GM18870 (cell line): Measurements from ENCODE around the gene IFITM10.

ENCODE experiments used
- ATAC-seq: cut with Tn5 transposase; IDR thresholded peaks from one replicate; pipeline ENCODE4 v1.9.1; 2021; ENCODE audit warnings: moderate library complexity; ENCODE audit not compliant: unreplicated experiment

The IFITM10 gene

DNA sequence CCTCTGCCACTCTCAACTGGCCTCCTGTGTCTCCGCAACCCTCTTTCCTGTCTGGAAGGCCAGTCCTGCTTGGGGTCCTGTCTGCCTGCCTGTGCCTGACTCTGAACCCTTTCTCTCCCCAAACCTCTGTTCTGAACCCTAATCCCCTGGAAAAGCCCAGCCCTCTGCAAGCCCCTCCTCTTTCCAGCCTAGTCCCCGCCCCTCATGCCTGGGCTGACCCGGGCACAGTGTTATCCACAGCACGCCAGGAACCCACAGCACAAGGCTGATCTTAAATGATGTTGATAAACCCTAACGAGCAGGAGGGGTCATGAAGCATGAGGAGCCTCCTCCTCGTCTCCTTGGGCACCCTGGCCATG, at the start of gene IFITM10:
Gene IFITM10, minus strand, starts transcription at position 115 of the 359 bp plus-strand sequence. CDS start 153 bp downstream, outside the sequence.
- no peak for ATAC-seq

DNA sequence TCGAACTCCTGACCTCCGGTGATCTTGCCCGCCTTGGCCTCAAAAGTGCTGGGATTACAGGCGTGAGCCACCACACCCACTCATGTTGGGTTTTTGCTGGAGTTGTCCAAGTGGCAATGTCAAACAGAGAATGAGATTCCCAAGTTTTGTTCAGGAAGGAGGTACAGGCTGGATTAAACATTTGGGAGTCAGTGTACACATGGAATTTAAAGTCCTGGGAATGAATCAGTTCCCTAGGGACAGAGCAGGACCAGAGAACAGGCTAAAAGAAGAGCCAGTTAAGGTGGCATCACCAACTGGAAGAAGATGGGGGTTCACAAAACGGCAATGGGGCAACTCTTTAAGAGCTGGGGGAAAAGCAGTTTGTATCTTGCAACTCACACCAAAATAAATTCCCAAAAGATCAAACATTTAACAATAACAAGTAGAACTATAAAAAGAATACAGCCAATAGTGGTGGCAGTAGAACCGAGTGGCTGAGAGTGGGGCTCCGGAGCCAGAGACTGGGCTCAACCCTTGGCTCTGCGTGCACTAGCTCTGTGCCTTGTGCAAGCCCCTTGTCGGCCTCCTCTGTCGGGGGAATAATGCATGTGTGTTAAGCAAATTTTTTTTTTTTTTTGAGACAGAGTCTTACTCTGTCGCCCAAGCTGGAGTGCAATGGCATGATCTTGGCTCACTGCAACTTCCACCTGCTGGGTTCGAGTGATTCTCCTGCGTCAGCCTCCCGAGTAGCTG, 47.2 kb upstream of the IFITM10 start:
- no peak for ATAC-seq

DNA sequence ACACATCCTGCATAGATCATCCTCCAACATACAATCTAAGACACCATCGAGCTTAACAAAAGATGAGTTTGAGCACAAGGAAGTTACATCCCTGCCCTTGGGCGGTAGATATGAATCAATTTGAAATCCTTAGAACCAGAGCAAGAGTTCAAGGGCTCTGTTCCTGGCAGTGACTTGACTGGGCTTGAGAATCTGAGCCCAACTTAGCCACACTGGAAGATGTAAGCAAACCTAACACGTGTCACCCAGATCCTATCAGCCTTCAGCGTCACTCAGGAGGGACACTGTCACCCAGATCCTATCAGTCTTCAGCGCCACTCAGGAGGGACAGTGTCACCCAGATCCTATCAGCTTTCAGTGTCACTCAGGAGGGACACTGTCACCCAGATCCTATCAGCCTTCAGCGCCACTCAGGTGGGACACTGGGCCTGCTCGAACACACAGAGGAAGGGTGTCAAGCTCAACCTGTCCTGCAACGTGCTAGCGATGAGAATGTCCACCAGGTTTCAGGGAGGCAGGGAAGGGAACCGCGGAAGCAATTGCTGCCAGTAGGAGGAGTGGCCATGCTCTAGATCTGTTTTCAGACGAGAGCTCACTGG, 46.1 kb upstream of the IFITM10 start:
- ATAC-seq: no peak

DNA sequence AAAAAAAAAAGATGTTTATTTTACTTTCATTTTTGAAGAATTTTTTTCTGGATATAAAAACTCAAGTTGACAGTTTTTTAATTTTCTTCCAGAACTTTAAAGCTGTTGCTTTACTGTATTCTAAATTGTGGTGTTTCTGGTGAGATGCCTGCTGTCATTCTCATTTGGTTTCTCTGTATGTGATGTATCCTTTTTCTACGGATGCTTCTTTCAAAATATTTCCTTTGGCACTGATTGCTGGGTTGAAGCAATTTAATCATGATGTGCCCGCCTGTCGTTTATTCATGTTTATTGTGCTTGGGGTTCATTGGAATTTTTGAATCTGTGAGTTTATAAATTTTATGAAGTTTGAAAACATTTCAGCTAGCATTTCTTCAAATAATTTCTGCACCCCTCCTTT, 42.7 kb upstream of the IFITM10 start:
- no peak for ATAC-seq

DNA sequence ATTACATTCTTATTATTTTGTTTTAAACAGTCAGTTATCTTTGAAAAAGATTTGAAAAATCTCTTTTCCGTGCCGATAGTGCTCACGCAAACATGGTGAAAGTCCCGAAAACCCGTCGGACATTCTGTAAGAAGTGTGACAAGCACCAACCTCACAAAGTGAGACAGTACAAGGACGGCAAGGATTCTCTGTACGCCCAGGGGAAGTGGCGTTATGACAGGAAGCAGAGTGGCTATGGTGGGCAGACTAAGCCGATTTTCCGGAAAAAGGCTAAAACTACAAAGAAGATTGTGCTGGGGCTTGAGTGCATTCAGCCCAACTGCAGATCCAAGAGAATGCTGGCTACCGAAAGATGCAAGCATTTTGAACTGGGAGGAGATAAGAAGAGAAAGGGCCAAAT, 42.1 kb upstream of the IFITM10 start:
- ATAC-seq: no peak

DNA sequence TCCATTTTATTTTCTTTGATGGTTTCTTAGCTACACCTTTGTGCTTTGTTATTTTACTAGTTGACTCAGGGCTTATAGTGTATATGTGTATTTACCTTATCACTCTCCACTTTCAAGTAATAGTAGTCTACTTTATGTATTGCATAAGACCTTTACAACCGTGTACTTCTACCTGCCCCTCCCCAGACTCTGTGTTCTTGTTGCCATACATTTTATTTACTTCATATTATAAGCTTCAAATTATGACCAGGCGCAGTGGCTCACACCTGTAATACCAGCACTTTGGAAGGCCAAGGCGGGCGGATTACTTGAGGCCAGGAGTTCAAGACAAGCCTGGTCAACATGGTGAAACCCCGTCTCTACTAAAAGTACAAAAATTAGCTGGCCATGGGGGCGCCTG, 41.5 kb upstream of the IFITM10 start:
- ATAC-seq: no peak

DNA sequence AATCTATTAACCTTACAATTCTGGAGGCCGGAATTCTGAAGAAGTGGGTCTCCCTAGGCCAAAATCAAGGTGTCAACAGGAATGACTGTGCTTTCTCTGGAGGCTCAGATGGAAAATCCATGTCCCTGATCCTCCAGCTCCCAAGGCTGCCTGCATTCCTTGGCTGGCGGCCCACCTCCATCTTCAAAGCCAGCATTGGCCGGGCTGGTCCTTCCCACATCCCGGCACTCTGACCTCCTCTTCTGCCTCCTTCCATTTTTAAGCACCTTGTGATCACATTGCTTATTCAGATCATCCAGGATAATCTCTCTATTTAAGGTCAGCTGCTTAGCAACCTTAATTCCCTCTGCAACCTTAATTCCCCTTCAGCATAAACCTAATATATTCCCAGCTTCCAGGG, 36.1 kb upstream of the IFITM10 start:
- ATAC-seq: no peak

DNA sequence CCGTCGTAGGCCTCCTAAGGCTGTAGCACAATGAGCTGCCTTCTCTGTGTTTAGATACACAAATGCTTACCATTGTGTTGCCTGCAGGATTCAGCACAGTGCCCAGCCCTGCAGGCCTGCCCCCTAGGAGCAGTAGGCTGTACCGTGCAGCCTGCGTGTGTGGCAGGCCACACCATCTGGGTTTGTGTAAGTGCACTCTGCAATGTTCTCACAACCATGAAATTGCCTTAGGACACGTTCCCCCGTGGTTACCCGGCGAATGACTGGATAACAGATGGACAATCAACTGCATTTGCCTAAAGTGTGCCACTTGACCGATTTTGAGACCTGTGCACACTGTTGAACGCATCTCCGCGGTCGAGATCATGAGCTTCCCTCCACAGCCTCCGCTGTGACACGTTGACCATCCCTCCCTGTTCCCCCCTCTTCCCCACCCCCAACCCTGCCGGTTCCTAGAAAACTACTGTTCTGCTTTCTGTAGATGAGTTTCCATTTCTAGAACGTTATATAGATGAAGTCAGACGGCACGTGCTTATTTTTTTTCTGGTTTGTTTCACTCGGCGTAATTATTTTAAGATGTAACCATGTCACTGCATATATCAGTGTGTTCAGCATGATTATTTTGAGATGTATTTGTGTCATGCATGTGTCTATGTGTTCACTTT, 35.5 kb upstream of the IFITM10 start:
- no peak for ATAC-seq

DNA sequence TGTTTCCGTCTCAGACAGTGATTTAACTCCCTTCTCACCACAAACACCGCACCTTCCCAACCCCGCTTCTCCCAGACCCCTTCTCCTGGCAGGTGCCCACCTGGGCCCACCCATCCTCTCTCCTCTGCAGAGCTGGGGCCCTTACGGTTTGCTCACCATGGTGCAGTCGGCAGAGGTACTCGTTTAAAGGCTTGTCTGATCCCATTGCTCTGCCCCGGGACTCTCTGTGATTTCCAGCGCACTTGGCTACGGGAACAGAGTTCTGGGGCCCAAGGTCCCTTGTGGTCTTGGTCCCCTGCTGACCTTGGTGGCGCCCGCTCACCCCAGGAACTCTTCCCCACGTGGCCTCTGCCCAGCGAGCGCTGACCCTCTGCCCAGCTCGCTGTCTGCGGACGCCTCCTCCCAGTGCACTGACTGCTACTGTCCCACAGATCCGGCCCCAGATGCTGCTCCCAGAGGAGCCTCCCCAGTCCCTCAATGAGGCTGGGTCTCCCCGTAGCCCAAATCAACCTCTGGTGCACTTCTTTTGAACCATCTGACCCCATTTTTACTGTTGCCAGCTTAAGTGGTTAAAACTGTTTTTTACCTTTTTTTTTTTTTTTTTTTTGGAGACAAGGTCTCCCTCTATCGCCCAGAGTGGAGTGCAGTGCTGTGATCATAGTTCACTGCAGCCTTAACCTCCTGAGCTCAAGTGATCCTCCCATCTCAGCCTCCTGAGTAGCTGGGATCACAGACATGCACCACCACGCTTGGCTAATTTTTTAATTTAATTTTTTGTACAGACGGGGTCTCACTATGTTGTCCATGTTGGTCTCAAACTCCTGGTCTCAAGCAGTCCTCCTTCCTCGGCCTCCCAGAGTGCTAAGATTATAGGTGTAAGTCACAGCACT, 34.6 kb upstream of the IFITM10 start:
- ATAC-seq: no peak

DNA sequence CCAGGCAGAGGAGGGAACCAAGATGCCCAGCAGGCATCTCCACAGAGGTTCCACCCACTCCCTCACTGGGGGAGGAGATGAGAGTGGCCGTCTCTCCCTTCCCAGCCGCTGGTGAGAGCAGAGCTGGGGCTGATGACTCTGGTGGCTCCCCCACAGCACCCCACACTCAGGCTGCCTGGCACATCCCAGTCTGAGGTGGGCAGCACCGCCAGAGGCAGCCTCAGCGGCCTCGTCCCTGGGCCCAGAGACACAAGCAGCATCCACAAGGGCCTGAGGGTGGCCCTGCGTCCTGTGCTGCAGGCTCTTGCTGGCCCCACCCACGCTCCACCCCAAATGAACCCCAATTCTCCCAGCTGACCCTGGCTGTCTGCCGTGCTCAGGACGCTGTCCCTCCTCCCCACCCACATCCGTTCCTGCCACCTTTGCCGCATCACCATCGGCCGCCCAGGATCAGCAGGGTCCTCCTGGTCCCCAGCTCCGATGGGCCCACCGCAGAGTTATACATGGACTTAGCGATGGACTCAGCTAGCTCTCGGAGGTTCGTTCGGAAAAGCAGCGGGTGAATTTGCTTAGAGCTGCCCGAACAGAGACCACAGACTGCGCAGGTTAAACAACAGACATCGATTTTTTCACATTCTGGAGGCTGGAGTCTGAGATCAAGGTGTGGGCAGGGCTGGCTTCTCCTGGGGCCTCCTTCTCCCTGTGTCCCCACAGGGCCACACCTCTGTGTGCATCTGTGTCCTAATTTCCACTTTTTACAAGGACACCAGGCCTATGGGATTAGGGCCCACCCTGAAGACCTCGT, 33.5 kb upstream of the IFITM10 start:
- ATAC-seq: no peak

DNA sequence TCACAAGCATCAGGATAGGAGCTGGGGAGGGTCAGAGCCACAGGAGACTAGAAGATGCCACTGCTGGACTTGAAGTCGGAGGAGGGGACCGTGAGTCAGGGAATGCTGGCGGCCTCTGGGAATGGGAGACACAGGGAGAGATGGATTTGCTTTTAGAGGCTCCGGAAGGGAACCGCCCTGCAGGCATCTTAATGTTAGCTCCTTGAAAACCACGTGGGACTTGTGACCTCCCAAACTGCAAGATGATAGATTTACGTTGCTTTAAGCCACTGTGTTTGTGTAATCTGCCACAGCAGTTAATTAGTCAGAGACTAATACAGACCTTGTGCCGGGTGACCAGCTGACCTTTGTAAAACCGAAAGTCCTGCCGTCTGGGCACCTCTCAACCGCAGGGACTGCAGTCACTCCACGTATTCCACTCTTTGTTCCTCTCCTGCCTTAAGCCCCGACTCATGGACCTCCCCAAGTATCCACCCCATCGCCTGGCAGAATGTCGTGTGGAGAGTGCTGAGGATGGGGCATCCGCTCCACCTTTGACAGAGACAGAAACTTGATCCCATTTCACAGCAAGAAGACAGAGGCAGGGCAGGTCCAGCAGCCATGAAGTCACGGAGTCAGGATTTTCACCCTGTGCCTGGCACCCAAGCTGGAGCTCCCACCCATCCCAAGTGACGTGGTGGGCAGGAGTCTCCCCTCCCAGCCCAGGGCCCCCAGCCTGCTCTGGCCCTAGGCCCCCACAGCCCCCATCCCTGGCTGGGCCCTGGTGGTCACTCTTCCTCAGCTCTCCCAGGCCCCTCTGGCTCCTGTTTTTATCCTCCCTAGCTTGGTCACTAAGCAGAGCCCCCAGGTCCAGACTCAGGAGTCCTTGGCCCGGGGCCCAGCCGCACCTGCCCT, 32.7 kb upstream of the IFITM10 start:
- ATAC-seq: no peak

DNA sequence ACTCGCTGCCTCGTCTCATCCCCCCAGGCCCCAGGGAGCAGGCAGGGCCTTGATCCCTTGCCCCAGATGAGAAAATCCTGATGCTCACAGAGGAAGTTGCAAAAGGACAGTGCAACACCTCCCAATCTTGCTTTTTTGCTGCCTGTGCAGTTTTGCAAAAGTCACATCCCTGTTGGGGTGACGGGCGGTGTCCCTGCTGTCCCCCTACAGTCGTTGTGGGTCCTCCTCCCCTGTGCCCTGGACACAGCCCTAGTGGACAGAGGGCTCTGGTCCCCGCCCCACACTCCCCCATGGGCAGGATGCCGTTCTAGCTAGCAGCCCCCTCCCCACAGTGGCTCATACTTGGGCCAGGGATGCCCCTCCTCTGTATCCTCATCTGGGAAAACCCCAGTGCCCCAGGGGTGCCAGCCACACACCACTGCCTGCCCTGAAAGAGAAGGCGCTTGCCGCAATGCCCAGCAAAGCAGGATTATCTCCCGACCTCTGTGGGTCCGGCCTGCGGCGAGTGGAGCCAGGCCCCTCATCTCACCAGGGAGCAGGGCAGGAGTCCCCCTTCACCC, 31.7 kb upstream of the IFITM10 start:
- ATAC-seq: no peak

DNA sequence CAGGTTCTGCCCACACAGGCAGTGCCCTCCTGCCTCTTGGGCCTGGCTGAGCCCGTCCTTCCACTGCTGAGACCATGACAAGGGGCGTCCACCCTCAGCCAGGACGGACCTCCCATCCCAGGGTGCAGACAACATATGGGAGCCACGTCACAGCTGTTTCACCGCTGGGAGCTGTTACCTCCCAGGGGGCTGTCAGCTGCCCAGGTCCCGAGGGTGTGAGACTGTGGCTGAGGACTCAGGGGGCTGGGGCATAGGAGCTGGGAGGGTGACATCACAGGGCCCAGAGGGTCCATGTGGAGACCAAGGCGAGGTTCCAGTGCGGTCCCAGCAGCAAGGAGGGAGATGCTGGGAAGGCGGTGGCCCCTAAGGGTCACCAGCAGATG, 31.2 kb upstream of the IFITM10 start:
- ATAC-seq: no peak

DNA sequence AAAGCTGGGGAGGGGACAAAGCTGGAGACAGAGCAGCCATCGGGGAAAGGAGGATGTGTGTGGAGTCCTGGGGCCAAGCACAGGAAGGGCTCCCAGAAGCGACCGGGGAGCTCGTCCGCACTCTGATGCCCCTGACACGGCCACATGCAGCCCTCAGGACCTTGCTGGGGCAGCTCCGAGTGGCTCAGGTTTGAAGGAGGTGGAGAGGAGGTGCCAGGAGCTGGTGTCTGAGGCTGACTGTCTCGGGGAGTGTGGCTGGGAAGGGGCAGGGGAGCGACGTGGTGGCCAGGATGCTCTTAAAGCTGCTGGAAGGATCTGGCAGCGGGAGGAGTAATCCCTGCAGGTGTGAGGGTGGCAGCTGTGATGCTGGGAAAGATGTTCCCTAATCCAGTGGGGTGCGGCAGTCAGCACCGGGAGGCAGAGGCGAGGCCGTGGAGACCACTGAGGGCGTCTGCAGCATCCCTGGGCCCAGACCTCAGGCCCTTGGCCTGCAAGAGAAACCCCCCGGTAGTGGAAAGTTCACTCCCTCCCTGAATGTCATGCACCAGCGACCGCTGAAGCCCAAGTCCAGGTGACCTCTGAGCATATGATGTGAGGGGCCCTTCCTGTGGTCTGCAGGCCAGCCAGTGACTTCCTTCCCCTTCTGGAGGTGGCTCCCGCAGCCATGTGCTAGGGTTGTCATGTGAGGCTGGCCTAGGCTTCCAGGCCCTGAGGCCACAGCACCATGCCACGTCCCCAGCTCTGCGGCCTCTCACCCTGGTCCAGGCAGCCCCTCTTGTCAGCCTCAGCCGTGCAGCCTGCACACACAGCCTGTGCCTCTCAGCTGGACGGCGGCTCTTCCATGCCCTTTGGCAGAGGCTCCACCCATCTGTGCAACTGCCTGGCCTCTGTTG, 30.6 kb upstream of the IFITM10 start:
- ATAC-seq: no peak

DNA sequence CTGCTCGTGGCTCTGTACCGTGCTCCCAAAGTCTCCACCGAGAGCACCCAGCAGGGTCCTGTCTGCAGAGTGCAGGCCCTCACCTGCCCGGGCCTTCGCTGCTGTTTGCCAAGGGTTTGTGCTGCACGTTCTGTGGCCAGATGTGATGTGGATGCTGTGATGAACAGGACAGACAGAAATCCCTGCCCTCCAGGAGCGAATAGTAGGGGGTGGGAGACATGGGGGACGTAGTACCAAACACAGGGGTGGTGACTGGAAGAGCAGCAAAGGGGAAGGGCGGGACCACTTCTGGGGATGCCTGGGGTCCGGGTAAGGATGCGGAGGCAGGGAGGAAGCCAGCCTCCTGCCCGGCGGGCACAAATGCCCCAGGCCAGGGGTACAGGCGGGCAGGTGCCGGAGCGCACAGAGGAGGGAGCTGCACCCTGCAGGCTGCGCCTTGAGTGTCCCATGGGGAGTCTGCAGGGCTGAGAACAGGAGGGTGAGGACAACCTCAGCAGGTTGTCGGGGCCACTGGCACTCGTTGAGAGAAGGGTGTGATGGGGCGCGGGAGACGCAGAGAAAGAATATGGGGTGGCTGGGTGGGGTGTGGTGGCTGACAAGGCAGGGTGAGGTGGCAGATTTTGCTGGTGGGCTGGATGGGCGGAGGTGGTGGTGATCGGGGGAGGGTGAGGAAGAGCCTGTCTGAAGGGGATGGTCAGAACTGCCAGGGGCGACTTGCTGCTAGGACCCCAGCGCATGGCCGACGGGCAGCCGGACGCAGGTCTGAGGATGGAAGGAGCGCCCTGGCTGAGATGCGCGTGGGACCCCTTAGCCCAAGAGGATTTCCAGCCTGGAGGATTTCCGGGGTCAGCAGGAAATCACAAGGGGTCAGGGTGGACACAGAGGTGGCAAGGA, 29.7 kb upstream of the IFITM10 start:
- no peak for ATAC-seq

DNA sequence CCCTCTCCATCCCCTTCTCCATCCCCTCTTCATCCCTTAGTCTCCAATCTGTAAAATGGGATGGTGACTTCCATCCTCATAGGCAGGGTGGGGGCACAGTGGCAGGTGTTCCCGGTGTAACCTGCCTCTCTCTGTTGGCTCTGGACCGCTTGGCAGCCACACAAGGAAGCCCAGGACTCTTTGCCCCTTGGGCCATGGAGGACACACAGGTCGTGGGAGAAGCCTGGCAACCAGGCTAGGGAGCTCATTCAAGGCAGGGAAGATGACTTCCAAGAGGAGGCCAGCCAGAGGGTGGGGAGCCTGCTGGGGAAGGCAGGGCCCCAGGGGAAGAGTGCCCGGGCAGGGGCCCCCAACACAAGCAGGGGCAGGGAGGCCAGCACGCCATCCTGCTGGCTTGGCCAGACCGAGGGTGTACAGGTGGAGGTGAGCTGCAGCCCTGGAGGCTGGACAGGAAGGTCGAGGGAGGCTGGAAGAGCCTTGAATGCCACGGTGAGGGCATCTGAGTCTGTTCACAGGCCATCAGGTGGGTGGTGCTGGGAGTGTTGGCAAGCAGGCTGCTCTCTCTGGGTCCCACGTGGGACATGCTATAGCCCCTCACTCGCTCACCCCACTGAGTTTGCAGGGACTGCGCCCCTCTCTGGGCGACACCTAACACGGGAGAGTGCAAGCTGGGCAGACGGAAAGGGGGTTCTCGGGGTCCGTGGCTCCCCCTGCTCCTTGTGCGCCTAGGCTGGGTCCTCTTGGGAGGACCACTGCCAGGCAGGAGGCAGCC, 28.8 kb upstream of the IFITM10 start:
- ATAC-seq: no peak
